H1 (cell line): ENCODE data around the gene RIN3.

Source experiments
- GABPA ChIP-seq: IDR thresholded peaks from 2 replicates; pipeline ENCODE4 v1.6.1; 2011; ENCODE audit warnings: mild to moderate bottlenecking, low read length, moderate library complexity, borderline replicate concordance; ENCODE audit not compliant: insufficient read depth
- POLR2A ChIP-seq, 2 experiments: IDR thresholded peaks; 1 replicate in 1 of 2; 2 replicates in 1 of 2; pipeline ENCODE4 v1.6.1; 2011; ENCODE audit warnings: low read depth in 2 of 2, low read length in 2 of 2, mild to moderate bottlenecking in 2 of 2; ENCODE audit errors: control extremely low read depth in 1 of 2
- POLR2AphosphoS5 ChIP-seq: IDR thresholded peaks from 2 replicates; pipeline ENCODE4 v1.6.1; 2011; ENCODE audit warnings: low read depth, low read length
- RAD21 ChIP-seq, 2 experiments: IDR thresholded peaks in 1 of 2; conservative IDR thresholded peaks in 1 of 2; 2 replicates each; pipeline ENCODE4 v1.6.1; 2011; ENCODE audit warnings: low read depth in 2 of 2, low read length in 2 of 2, improper control_type of control experiment in 1 of 2, inconsistent platforms in 1 of 2, mild to moderate bottlenecking in 1 of 2, moderate library complexity in 1 of 2
- RFX5 ChIP-seq: IDR thresholded peaks from 2 replicates; pipeline ENCODE4 v1.6.1; 2011; ENCODE audit warnings: low read depth, low read length, improper control_type of control experiment, borderline replicate concordance
- TF ChIP-seq, protein P1 (sequence below), 3 experiments: IDR thresholded peaks; 1 replicate in 2 of 3; 2 replicates in 1 of 3; pipeline versions ENCODE4 v1.5.1 to v1.6.1; 2011; ENCODE audit warnings: low read length in 3 of 3, mild to moderate bottlenecking in 3 of 3, inconsistent platforms in 2 of 3, low read depth in 1 of 3, moderate library complexity in 1 of 3; ENCODE audit not compliant: insufficient read depth in 1 of 3; ENCODE audit errors: control extremely low read depth in 1 of 3

DNA sequence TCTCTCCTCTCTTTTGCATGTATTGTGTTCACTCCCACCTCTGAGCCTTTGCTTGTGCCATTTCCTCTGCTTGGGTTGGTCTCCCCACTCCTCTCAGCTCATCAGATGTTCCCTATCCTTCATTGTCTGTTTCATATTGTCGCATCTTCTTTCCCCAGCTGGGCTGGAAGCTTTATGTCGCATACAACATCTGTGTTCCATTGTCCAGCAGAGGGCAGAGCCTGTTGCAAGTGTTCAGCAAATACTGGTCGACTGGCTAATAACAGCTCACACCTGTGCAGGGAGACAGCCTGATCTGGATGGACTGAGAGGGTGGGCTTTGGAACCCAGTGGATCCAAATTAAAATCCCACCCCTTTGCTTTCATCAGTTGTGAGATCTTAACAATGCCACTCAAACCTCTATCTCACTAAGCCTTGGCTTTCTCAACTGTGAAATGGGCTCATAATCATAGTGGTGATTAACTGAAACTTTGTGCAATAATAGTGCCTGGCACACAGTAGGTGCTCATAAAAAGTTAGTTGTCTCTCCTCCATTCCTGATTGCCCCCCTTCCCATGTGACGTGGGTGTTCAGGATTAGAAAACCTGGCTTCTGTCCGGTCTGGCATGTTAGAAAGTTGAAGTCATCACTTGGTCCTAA is 75.8 kb downstream of the RIN3 start:
- no peak for TF ChIP-seq GABPA
- TF ChIP-seq RAD21 (IDR thresholded peaks at IDR 0.05 in 1 of 2, conservative IDR thresholded peaks at IDR 0.05 in 1 of 2; ENCODE audit: low read depth in 2 of 2, low read length in 2 of 2): peak; percentile 40 to 48
- no peak for TF ChIP-seq POLR2AphosphoS5
- TF ChIP-seq, protein P1, sequence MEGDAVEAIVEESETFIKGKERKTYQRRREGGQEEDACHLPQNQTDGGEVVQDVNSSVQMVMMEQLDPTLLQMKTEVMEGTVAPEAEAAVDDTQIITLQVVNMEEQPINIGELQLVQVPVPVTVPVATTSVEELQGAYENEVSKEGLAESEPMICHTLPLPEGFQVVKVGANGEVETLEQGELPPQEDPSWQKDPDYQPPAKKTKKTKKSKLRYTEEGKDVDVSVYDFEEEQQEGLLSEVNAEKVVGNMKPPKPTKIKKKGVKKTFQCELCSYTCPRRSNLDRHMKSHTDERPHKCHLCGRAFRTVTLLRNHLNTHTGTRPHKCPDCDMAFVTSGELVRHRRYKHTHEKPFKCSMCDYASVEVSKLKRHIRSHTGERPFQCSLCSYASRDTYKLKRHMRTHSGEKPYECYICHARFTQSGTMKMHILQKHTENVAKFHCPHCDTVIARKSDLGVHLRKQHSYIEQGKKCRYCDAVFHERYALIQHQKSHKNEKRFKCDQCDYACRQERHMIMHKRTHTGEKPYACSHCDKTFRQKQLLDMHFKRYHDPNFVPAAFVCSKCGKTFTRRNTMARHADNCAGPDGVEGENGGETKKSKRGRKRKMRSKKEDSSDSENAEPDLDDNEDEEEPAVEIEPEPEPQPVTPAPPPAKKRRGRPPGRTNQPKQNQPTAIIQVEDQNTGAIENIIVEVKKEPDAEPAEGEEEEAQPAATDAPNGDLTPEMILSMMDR (IDR thresholded peaks at IDR 0.05; ENCODE audit: control extremely low read depth in 1 of 3, insufficient read depth in 1 of 3, low read depth in 1 of 3, low read length in 3 of 3): peak in 2 of 3 experiments; percentile 47 to 61; a peak in 3 of 4 replicates
- no peak for TF ChIP-seq POLR2A (IDR thresholded peaks at IDR 0.05; ENCODE audit: control extremely low read depth in 1 of 2, low read depth in 2 of 2, low read length in 2 of 2)
- no peak for TF ChIP-seq RFX5
